ENCODE results near the gene ZFPM1.

The ZFPM1 gene

GRCh38 chr16:88581033-88581432 is 128.0 kb downstream of the ZFPM1 start:
- DNase-seq: no peak

GRCh38 chr16:88582912-88583575 is 130.0 kb downstream of the ZFPM1 start:
- no peak for DNase-seq

GRCh38 chr16:88584676-88585075 is 131.6 kb downstream of the ZFPM1 start:
- no peak for DNase-seq

- no peak for DNase-seq
Measured at GRCh38 chr16:88585269-88585668, 132.2 kb downstream of the ZFPM1 start.

GRCh38 chr16:88585927-88586581 is 133.0 kb downstream of the ZFPM1 start:
- DNase-seq: no peak

Measured in cortex of kidney (tissue), 1 donor.